GM19238 (cell line): ENCODE data around the gene TIMM50.

Source experiments
- DNase-seq: peaks from one replicate; pipeline ENCODE4 v3.0.0; 2011; ENCODE audit warnings: low spot score; ENCODE audit not compliant: insufficient read length

The TIMM50 gene

GRCh38 chr19:39498798-39499642 lies 18.4 kb downstream of the TIMM50 start, which contains the start of gene DLL3:
TSS of gene DLL3 (plus strand) at chr19:39498947. CDS start at chr19:39498975, 28 bp downstream.
- no peak for DNase-seq

- no peak for DNase-seq
Measured at GRCh38 chr19:39499932-39500331, 19.3 kb downstream of the TIMM50 start.

GRCh38 chr19:39500543-39500942 lies 19.9 kb downstream of the TIMM50 start:
- no peak for DNase-seq

GRCh38 chr19:39501340-39501739 lies 20.7 kb downstream of the TIMM50 start:
- DNase-seq: no peak

- peak; percentile 84 for DNase-seq
Measured at GRCh38 chr19:39502640-39503417, 22.2 kb downstream of the TIMM50 start.

GRCh38 chr19:39506598-39506943 lies 25.9 kb downstream of the TIMM50 start:
- no peak for DNase-seq

GRCh38 chr19:39506944-39507714 lies 26.5 kb downstream of the TIMM50 start:
- DNase-seq: peak; percentile 69

- no peak for DNase-seq
Measured at GRCh38 chr19:39507715-39508364, 27.2 kb downstream of the TIMM50 start.

- no peak for DNase-seq
Measured at GRCh38 chr19:39508629-39509028, 28.0 kb downstream of the TIMM50 start.

- DNase-seq: no peak
Measured at GRCh38 chr19:39509233-39509632, 28.6 kb downstream of the TIMM50 start.

- DNase-seq: no peak
Measured at GRCh38 chr19:39512988-39513387, 32.4 kb downstream of the TIMM50 start.

GRCh38 chr19:39514840-39515550 lies 34.4 kb downstream of the TIMM50 start, which contains the start of gene SELENOV:
TSS of gene SELENOV (plus strand) at chr19:39515139. CDS start at chr19:39515213, 74 bp downstream.
- DNase-seq: no peak

- no peak for DNase-seq
Measured at GRCh38 chr19:39515551-39516191, 35.0 kb downstream of the TIMM50 start.

GRCh38 chr19:39516270-39516669 lies 35.6 kb downstream of the TIMM50 start:
- DNase-seq: no peak

GRCh38 chr19:39517432-39517831 lies 36.8 kb downstream of the TIMM50 start:
- no peak for DNase-seq

GRCh38 chr19:39518458-39518857 lies 37.8 kb downstream of the TIMM50 start:
- DNase-seq: no peak

- DNase-seq: no peak
Measured at GRCh38 chr19:39518975-39519374, 38.3 kb downstream of the TIMM50 start.

GRCh38 chr19:39520541-39521484 lies 40.2 kb downstream of the TIMM50 start:
- DNase-seq: no peak

GRCh38 chr19:39524495-39524894 lies 43.9 kb downstream of the TIMM50 start:
- no peak for DNase-seq
